GM12878 (cell line): ENCODE data around the gene CFAP57. TPM values are rescaled to one million over a fixed set of nuclear protein-coding genes. Genes with fewer than 3 reads are reported as not detected.
"Not testable (repeated sequence)": the region's sequence is repeated elsewhere in the genome, so short reads cannot be mapped to it uniquely, and the experiment has no call there.

Experiments used
- ATAC-seq: fragments of 200-7000 bp; cut with Tn5 transposase; 3 replicates; pipeline ENCODE4 v1.9.1; 2020; ENCODE audit warnings: mild to moderate bottlenecking, moderate library complexity
- BruUV-seq: library from RNA; stranded (reverse); fragments of 400-500 nt; replicated peaks from 2 replicates; lab custom pipeline; 2021; lab: Mats Ljungman, UMichigan
- CTCF ChIA-PET: fragments of 300-600 bp; sonication (Branson Sonifier 250); formaldehyde crosslinking; extraction: SDS; loops from one replicate; lab custom pipeline; 2021; ENCODE audit warnings: inconsistent platforms; lab: Yijun Ruan, JAX
- POLR2A ChIA-PET: fragments of 350-600 bp; formaldehyde crosslinking; extraction: SDS; loops from one replicate; lab custom pipeline; 2021; ENCODE audit warnings: inconsistent platforms; lab: Charles Lee
- RAD21 ChIA-PET: fragments of 300-600 bp; sonication (Branson Sonifier 250); formaldehyde crosslinking; loops from one replicate; lab custom pipeline; 2023; ENCODE audit warnings: antibody characterized with exemption; ENCODE audit not compliant: unreplicated experiment; lab: Charles Lee
- SMC1A ChIA-PET: fragments of 300-600 bp; sonication (Branson Sonifier 250); formaldehyde crosslinking; loops from one replicate; lab custom pipeline; 2023; ENCODE audit not compliant: unreplicated experiment, uncharacterized antibody; lab: Charles Lee
- DNase-seq: peaks from one replicate; pipeline ENCODE4 v3.0.0-alpha.2; 2011; ENCODE audit warnings: low read depth, low spot score
- FAIRE-seq: peaks from 3 replicates; lab custom pipeline; 2011; peaks lifted over from hg19 to GRCh38; lab: Jason Lieb, UNC
- H2AFZ ChIP-seq: 2 replicates; pipeline ENCODE4 v1.6.0; 2011; ENCODE audit warnings: low read depth, low read length, control low read depth; ENCODE audit not compliant: control insufficient read depth
- H3K27ac ChIP-seq: 2 replicates; pipeline ENCODE4 v1.5.1; 2011; ENCODE audit warnings: control low read depth; ENCODE audit not compliant: control insufficient read depth, insufficient read depth
- H3K27me3 ChIP-seq, 2 experiments: replicated peaks in 1 of 2; 2 replicates each; pipeline versions ENCODE4 v1.6.0 to v1.6.1; 2011; ENCODE audit warnings: low read length in 1 of 2; ENCODE audit not compliant: control insufficient read depth in 2 of 2, insufficient read depth in 2 of 2
- H3K36me3 ChIP-seq, 2 experiments: 2 replicates each; pipeline ENCODE4 v1.5.1; 2011; ENCODE audit warnings: low read length in 1 of 2; ENCODE audit not compliant: control insufficient read depth in 2 of 2, insufficient read depth in 2 of 2
- H3K4me1 ChIP-seq: 2 replicates; pipeline ENCODE4 v1.6.1; 2011; ENCODE audit warnings: mild to moderate bottlenecking, low read length, moderate library complexity, mixed read lengths; ENCODE audit not compliant: control insufficient read depth, insufficient read depth
- H3K4me2 ChIP-seq: 2 replicates; pipeline ENCODE4 v1.6.0; 2011; ENCODE audit warnings: control low read depth; ENCODE audit not compliant: control insufficient read depth, insufficient read depth
- H3K4me3 ChIP-seq: fragments of 200-600 bp; sonication (generic); 2 replicates; pipeline ENCODE4 v1.5.1; 2016
- H3K79me2 ChIP-seq: 2 replicates; pipeline ENCODE4 v1.6.0; 2011; ENCODE audit warnings: low read length; ENCODE audit not compliant: control insufficient read depth, insufficient read depth
- H3K9ac ChIP-seq: 2 replicates; pipeline ENCODE4 v1.8.0; 2011; ENCODE audit warnings: low read length, control low read depth, mixed read lengths; ENCODE audit not compliant: control insufficient read depth, insufficient read depth
- H3K9me3 ChIP-seq: replicated peaks from 3 replicates; pipeline ENCODE4 v1.5.1; 2011; ENCODE audit warnings: mild to moderate bottlenecking, low read length; ENCODE audit not compliant: control insufficient read depth, insufficient read depth
- H4K20me1 ChIP-seq: 2 replicates; pipeline ENCODE4 v1.6.0; 2011; ENCODE audit not compliant: control insufficient read depth, insufficient read depth
- ASH2L ChIP-seq: fragments of 300-600, 200-600 bp; sonication (generic); IDR thresholded peaks from 2 replicates; pipeline ENCODE4 v1.6.1; 2017; ENCODE audit warnings: low read depth, mild to moderate bottlenecking, borderline replicate concordance
- BMI1 ChIP-seq: fragments of 450-650 bp; IDR thresholded peaks from 2 replicates; pipeline ENCODE4 v1.6.1; 2016; ENCODE audit warnings: mild to moderate bottlenecking, moderate library complexity, borderline replicate concordance
- CREB1 ChIP-seq: IDR thresholded peaks from 2 replicates; pipeline ENCODE4 v1.6.1; 2012; ENCODE audit warnings: low read depth, mild to moderate bottlenecking, inconsistent platforms
- DPF2 ChIP-seq: fragments of 450-650 bp; IDR thresholded peaks from 2 replicates; pipeline ENCODE4 v1.6.1; 2017; ENCODE audit warnings: mild to moderate bottlenecking
- FOS ChIP-seq: IDR thresholded peaks from 3 replicates; pipeline ENCODE4 v1.6.1; 2011; ENCODE audit warnings: borderline replicate concordance; ENCODE audit not compliant: insufficient read length; ENCODE audit errors: extremely low read depth
- FOXK2 ChIP-seq: fragments of 450-650 bp; IDR thresholded peaks from 2 replicates; pipeline ENCODE4 v1.6.1; 2017; ENCODE audit warnings: mild to moderate bottlenecking, moderate library complexity
- GABPA ChIP-seq: IDR thresholded peaks from 2 replicates; pipeline ENCODE4 v1.6.1; 2014; ENCODE audit warnings: antibody characterized with exemption, low read depth, mild to moderate bottlenecking, inconsistent platforms
- HCFC1 ChIP-seq: fragments of 150-350 bp; IDR thresholded peaks from 2 replicates; pipeline ENCODE4 v1.6.1; 2014; ENCODE audit warnings: low read length
- IKZF2 ChIP-seq, 2 experiments: fragments of 450-650 bp; IDR thresholded peaks; 2 replicates each; pipeline ENCODE4 v1.6.1; 2017; ENCODE audit warnings: mild to moderate bottlenecking in 2 of 2, moderate library complexity in 2 of 2
- NFXL1 ChIP-seq: fragments of 450-650 bp; IDR thresholded peaks from 2 replicates; pipeline ENCODE4 v1.6.1; 2017; ENCODE audit warnings: antibody characterized with exemption, mild to moderate bottlenecking, borderline replicate concordance
- NFYA ChIP-seq: IDR thresholded peaks from 2 replicates; pipeline ENCODE4 v1.6.1; 2011; ENCODE audit warnings: low read depth, mild to moderate bottlenecking, low read length, improper control_type of control experiment, borderline replicate concordance
- RCOR1 ChIP-seq: conservative IDR thresholded peaks from 2 replicates; pipeline ENCODE4 v1.6.1; 2012; ENCODE audit warnings: low read depth, low read length, improper control_type of control experiment
- RELA ChIP-seq: fragments of 450-650 bp; IDR thresholded peaks from 2 replicates; pipeline ENCODE4 v1.8.0; 2014; ENCODE audit warnings: borderline replicate concordance; ENCODE audit not compliant: partially characterized antibody
- WRNIP1 ChIP-seq: IDR thresholded peaks from 2 replicates; pipeline ENCODE4 v1.6.1; 2011; ENCODE audit warnings: low read depth, low read length, improper control_type of control experiment, borderline replicate concordance
- YBX1 ChIP-seq: fragments of 450-650 bp; IDR thresholded peaks from 2 replicates; pipeline ENCODE4 v1.6.1; 2016; ENCODE audit warnings: antibody characterized with exemption
- ZBTB33 ChIP-seq: fragments of 450-650 bp; IDR thresholded peaks from 2 replicates; pipeline ENCODE4 v1.6.1; 2017; ENCODE audit warnings: mild to moderate bottlenecking
- WGBS: methylation state at CpG from one replicate; pipeline ENCODE4 v1.1.6; 2016; ENCODE audit warnings: low lambda C conversion rate; ENCODE audit not compliant: insufficient replicate concordance, insufficient coverage; ENCODE audit errors: missing lambda C conversion rate; 5-methylcytosine and 5-hydroxymethylcytosine counted together
- in situ Hi-C: fragments of 300-500 bp; cut with MboI; formaldehyde crosslinking; loops from 9 replicates; pipeline ENCODE4 v1.14.3; 2018; ENCODE audit warnings: mixed read lengths
- intact Hi-C: fragments of 100-400 bp; cut with micrococcal nuclease; formaldehyde crosslinking; loops from one replicate; pipeline ENCODE4 v1.14.2; 2022; ENCODE audit not compliant: unreplicated experiment
- polyA plus RNA-seq, 11 experiments: library from polyadenylated mRNA; depleted of rRNA in 4 of 11; unstranded in 6 of 11; stranded (reverse) in 5 of 11; fragments of >200 nt; fragmentation: Nextera tagmentation in 4 of 11; fragmentation: Illumina TruSeq in 1 of 11; extraction: Ambion mirVana in 4 of 11; extraction: Trizol in 1 of 11; gene quantifications; 1 replicate in 1 of 11; 2 replicates in 10 of 11; pipeline versions ENCODE4 v1.2.1 to v1.2.3, GENCODE V29; 2011 to 2016; ENCODE audit warnings: inconsistent platforms in 2 of 11, missing spikeins in 2 of 11, low read depth in 1 of 11
- total RNA-seq, 4 experiments: library from RNA; depleted of rRNA in 3 of 4; stranded (reverse); fragments of >200 nt in 3 of 4; fragmentation: Illumina TruSeq in 1 of 4; extraction: Trizol in 1 of 4; gene quantifications; 2 replicates each; pipeline versions ENCODE4 v1.2.1 to v1.2.3, GENCODE V29; 2013 to 2021

CFAP57 gene
- total and polyA plus RNA-seq, 10 of the 15 experiments (the other 5 are each of a cell fraction or from before 2014, with no cell fraction given): 0.45 to 4.8 (median 1.3) TPM

- Histone ChIP-seq H3K4me2 (no peak overlapping the region), H4K20me1 (no peaks in the 10 kb centered on the region), H3K79me2 (no peaks in the 10 kb centered on the region), H3K9ac (no peak overlapping the region), H3K9me3 (no peaks in the 10 kb centered on the region), H3K27ac (no peak overlapping the region), H3K4me3 (no peak overlapping the region), H2AFZ (no peak overlapping the region), H3K27me3 (no peaks in the 10 kb centered on the region; a peak in 1 of 4 replicates), H3K36me3 (no peaks in the 10 kb centered on the region), H3K4me1 (no peaks in the 10 kb centered on the region)
- no peak for TF ChIP-seq NFXL1
- no peak for TF ChIP-seq BMI1
- TF ChIP-seq DPF2: no peak
- TF ChIP-seq IKZF2 (IDR thresholded peaks at IDR 0.05): no peak
- no peak for TF ChIP-seq ZBTB33
- TF ChIP-seq WRNIP1: no peak
- no peak for TF ChIP-seq ASH2L
- TF ChIP-seq FOS: no peak
- TF ChIP-seq RELA: no peak
- TF ChIP-seq HCFC1: no peak
- no peak for TF ChIP-seq RCOR1
- TF ChIP-seq YBX1: no peak
- no peak for TF ChIP-seq NFYA
- no peak for TF ChIP-seq CREB1
- no peak for TF ChIP-seq GABPA
- TF ChIP-seq FOXK2: no peak
- ATAC-seq (no peak), FAIRE-seq (no peak), DNase-seq (no peak)
- ChIA-PET POLR2A (no interaction called here), RAD21 (no interaction called here), SMC1A (interaction anchor here (0.9 kb wide), 1 partner anchor 12 kb away, joined by 3 read pairs; no protein-coding TSS in a partner anchor), CTCF (no interaction called here)
- intact Hi-C loops (no loop called here), in situ Hi-C loops (no loop called here)
- WGBS: 19% methylated on average over 7 of the region's 7 CpGs
- no TSS peak for BruUV-seq
Observed at GRCh38 chr1:43137445-43138052, 34.6 kb upstream of the CFAP57 start.

- H3K9ac ChIP-seq, H3K9me3 ChIP-seq, FAIRE-seq, H2AFZ ChIP-seq, DNase-seq, H4K20me1 ChIP-seq, H3K27ac ChIP-seq, BruUV-seq, RAD21 ChIA-PET, H3K4me3 ChIP-seq, intact Hi-C loops, H3K4me1 ChIP-seq, H3K36me3 ChIP-seq, CTCF ChIA-PET, H3K4me2 ChIP-seq, H3K27me3 ChIP-seq, H3K79me2 ChIP-seq, POLR2A ChIA-PET, in situ Hi-C loops, ATAC-seq: not testable (repeated sequence)
- SMC1A ChIA-PET: interaction anchor here (1.0 kb wide), 1 partner anchor 275 kb away, joined by 4 read pairs; no protein-coding TSS in a partner anchor
- WGBS: 34% methylated on average over 8 of the region's 8 CpGs
Observed at GRCh38 chr1:43139295-43139694, 32.8 kb upstream of the CFAP57 start.
